Lower leg skin (tissue), 4 donors: Measurements from ENCODE around the gene MFSD6. TPM values are rescaled to one million over a fixed set of nuclear protein-coding genes. Genes with fewer than 3 reads are reported as not detected.

Experiments used
- DNase-seq, 2 donors: peaks; one replicate each; pipeline ENCODE4 v3.0.0-alpha.2; 2019; ENCODE audit warnings: low spot score in 2 of 2
- H3K4me3 ChIP-seq: fragments of 200-600 bp; sonication (generic); 2 replicates; pipeline ENCODE4 v1.5.1; 2017; ENCODE audit warnings: mild to moderate bottlenecking, low read depth; ENCODE audit not compliant: poor library complexity, severe bottlenecking
- POLR2A ChIP-seq, 2 donors: fragments of 450-650 bp; IDR thresholded peaks; one replicate each; pipeline ENCODE4 v1.6.1; 2016 to 2017; ENCODE audit warnings: antibody characterized with exemption in 2 of 2, mild to moderate bottlenecking in 1 of 2, moderate library complexity in 1 of 2
- WGBS, 2 donors: methylation state at CpG; one replicate each; pipeline ENCODE4 v1.1.5; 2018; 5-methylcytosine and 5-hydroxymethylcytosine counted together
- intact Hi-C: fragments of 100-400 bp; cut with DNase I; formaldehyde crosslinking; loops from one replicate; pipeline ENCODE4 v1.15.0; 2023; ENCODE audit warnings: low total_unique reads
- total RNA-seq, 4 donors: library from RNA; depleted of rRNA; stranded (reverse); fragments of >200 nt; gene quantifications; one replicate each; pipeline ENCODE4 v1.1.0, GENCODE V29; 2016
- TF ChIP-seq, protein P1 (sequence below), 3 donors: fragments of 450-650 bp; IDR thresholded peaks; one replicate each; pipeline ENCODE4 v1.5.1; 2016; ENCODE audit warnings: antibody characterized with exemption in 3 of 3, mild to moderate bottlenecking in 3 of 3, moderate library complexity in 2 of 3

MFSD6 gene
- total RNA-seq, 4 donors from 2014 or later: 184 to 265 (median 208) TPM

DNA sequence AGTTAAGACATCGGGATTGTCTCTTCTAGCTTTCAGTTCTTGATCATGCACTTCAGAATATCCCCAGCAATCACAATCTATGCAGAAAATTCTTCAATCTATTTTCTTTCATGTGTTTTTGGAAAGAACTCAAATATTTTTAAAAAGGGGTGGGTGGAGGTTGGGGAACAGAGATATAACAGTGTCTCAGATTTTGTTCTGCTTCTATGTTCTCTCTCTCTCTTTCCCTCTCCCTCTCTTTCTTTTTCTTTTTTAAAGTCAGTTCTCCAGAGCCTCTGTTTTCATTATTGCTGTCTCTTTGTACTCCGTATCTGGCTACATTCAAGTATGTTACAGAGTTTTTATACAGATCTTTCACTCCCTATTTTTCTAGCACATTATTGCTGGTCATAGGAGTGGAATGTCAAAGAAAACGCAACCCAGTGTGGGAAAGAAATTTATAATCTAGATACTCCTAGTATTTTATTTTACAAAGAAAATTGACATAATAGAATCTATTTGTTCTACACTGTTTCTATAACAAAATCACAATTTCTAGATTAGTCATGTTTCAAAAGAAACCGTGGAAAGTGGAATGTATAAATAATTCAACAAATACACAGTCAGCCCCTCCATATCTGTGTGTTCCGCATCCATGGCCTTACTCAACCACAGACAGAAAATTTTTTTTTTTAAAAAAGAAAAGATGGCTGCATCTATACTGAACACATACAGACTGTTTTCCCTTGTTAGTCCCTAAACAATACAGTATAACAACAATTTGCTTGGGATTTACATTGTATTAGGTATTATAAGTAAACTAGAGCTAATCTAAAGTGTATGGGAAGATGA lies 137.6 kb downstream of the MFSD6 start:
- WGBS, 2 donors: 64 to 74% methylated on average over 5 of the region's 5 CpGs
- intact Hi-C loops: no loop called here
- TF ChIP-seq, protein P1, sequence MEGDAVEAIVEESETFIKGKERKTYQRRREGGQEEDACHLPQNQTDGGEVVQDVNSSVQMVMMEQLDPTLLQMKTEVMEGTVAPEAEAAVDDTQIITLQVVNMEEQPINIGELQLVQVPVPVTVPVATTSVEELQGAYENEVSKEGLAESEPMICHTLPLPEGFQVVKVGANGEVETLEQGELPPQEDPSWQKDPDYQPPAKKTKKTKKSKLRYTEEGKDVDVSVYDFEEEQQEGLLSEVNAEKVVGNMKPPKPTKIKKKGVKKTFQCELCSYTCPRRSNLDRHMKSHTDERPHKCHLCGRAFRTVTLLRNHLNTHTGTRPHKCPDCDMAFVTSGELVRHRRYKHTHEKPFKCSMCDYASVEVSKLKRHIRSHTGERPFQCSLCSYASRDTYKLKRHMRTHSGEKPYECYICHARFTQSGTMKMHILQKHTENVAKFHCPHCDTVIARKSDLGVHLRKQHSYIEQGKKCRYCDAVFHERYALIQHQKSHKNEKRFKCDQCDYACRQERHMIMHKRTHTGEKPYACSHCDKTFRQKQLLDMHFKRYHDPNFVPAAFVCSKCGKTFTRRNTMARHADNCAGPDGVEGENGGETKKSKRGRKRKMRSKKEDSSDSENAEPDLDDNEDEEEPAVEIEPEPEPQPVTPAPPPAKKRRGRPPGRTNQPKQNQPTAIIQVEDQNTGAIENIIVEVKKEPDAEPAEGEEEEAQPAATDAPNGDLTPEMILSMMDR (IDR thresholded peaks at IDR 0.05): no peak
- TF ChIP-seq POLR2A (IDR thresholded peaks at IDR 0.05): no peak
- DNase-seq: no peak
- H3K4me3 ChIP-seq: no peak overlapping the region

- intact Hi-C loops: no loop called here
- no peak for TF ChIP-seq POLR2A (IDR thresholded peaks at IDR 0.05)
- TF ChIP-seq, protein P1 (IDR thresholded peaks at IDR 0.05): no peak
- WGBS, 2 donors: 85 to 88% methylated on average over 3 of the region's 3 CpGs
These were observed 138.6 kb downstream of the MFSD6 start for GRCh38 chr2:190546734-190547133.

DNA sequence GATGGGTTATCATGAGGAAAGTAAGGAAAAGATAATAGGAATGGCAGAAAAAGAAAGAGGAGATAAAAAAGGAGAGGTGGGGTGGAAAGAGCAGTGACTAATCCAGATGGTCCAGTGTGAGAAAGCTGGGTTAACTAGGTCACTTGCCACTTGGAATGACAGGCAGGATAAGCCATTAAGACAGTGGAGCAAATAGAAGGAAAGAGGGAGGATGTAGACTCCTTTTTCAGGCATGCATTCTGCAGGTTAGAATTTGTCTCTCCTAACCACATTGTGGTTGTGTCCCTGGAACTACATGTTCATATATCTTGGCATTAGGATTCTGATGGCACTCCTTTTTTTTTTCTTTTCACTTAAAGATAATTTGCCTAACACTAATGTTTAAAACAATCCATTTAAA lies 139.7 kb downstream of the MFSD6 start:
- intact Hi-C loops: no loop called here
- no peak overlapping the region for H3K4me3 ChIP-seq
- TF ChIP-seq, protein P1 (IDR thresholded peaks at IDR 0.05): no peak
- TF ChIP-seq POLR2A (IDR thresholded peaks at IDR 0.05): no peak
- no peak for DNase-seq

More at GRCh38 chr2:190546734-190547133, 138.6 kb downstream of the MFSD6 start:
- DNase-seq: no peak
- H3K4me3 ChIP-seq: no peak overlapping the region

GRCh38 chr2:190550137-190550536 lies 142.0 kb downstream of the MFSD6 start:
- H3K4me3 ChIP-seq: no peak overlapping the region
- no peak for TF ChIP-seq POLR2A (IDR thresholded peaks at IDR 0.05)
- TF ChIP-seq, protein P1 (IDR thresholded peaks at IDR 0.05): no peak
- no peak for DNase-seq
- intact Hi-C loops: no loop called here
- WGBS, 2 donors: 97 to 99% methylated on average over 3 of the region's 3 CpGs

Other genes starting within 250 kb of the MFSD6 start
- gene HIBCH, start 88.5 kb upstream of the MFSD6 start, total RNA-seq: 10 to 100 TPM; 10.0 to 21.4 (median 18.4) TPM
- 10 to 100 TPM; 10.9 to 12.0 (median 11.9) TPM for gene INPP1, start 64.8 kb upstream of the MFSD6 start, total RNA-seq
- 1 to 10 TPM; 1.1 to 1.7 (median 1.6) TPM for gene NEMP2, start 126.4 kb downstream of the MFSD6 start, total RNA-seq
- 10 to 100 TPM; 66.8 to 82.0 (median 75.1) TPM for gene NAB1, start 240.7 kb downstream of the MFSD6 start, total RNA-seq